ENCODE results near the gene TRIO. TPM values are rescaled to one million over a fixed set of nuclear protein-coding genes. Genes with fewer than 3 reads are reported as not detected.

The TRIO gene
- total and polyA plus RNA-seq, 2 of the 8 experiments (the other 6 are each of a cell fraction or from before 2014, with no cell fraction given) = 35.1 to 69.1 TPM

DNA sequence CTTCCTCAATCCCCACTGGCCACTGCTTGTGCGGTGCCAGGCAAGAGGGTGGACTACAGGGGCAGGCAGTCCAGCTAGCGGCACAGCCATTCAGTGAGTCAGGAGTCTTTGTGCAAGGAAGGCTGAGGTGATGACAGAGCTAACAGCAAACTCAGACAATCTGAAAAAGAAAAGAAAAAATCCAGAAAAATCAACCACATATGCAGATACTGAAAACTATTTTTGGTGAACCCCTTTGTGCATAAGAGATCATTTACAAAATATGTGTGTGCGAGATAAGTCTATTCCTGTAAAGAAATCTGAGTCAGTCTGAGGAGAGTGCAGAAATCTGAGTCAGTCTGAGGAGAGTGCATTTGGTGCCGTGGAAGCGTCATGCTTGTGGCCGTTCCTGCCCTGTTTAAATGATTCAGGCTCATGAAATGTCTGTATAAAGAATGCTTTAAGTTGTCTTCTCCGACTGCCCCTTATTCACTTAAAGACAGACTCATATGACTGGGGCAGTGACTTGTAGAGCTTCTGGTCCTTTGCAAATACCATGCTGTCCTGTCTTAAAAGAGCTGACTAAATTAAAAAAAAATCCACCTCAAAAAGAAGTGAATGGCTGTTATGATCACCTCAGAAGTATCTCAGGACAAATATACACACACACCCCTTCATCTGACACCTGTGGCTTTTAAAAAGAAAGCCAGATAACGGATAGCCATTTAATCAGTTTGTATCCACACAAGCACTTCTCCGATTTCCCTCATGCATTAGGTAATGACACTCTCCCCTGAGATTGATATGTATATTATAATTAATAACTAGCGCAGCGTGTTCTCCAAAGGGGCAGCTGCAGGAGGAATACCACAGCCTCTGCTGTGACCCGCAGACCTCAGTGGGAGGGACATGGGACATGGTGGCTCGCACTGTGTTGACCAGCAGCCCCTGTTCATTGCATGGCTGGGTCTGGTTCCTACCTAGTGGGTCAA, 47.3 kb downstream of the TRIO start:
- FAIRE-seq (no peak), DNase-seq (ENCODE audit: low read depth in 1 of 2, low spot score in 2 of 2) (no peak)
- H3K79me1 ChIP-seq (ENCODE audit: low read depth, low read length) = peaks cover 2% of the 10 kb centered on the region; the same call in 1 of the 2 replicates
- no peak overlapping the region for H2BK120ac ChIP-seq (replicated peaks; ENCODE audit: low read depth, low read length)
- no peaks in the 10 kb centered on the region for H3K36me3 ChIP-seq (ENCODE audit: control insufficient read depth in 2 of 4, insufficient read depth in 4 of 4, low read length in 3 of 4)
- ChIA-PET POLR2A (ENCODE audit: partially characterized antibody) (no interaction called here), CTCF (ENCODE audit: partially characterized antibody) (interaction anchor here (0.6 to 1.4 kb wide), 5 partner anchors 24 to 315 kb away, joined by 3 read pairs; no protein-coding TSS in a partner anchor)
- no peak overlapping the region for H2BK5ac ChIP-seq (ENCODE audit: low read depth, low read length)
- H3K79me2 ChIP-seq (ENCODE audit: control insufficient read depth in 1 of 2, insufficient read depth in 2 of 2, low read length in 2 of 2) = peaks cover 3 to 99% of the 10 kb centered on the region in 2 experiments; a peak in 3 of 4 replicates
- H4K91ac ChIP-seq (replicated peaks; ENCODE audit: insufficient read length, low read length) = no peak overlapping the region
- H2BK20ac ChIP-seq (ENCODE audit: low read length) = no peak overlapping the region
- H3K9ac ChIP-seq (replicated peaks in 1 of 4; ENCODE audit: extremely low read depth in 1 of 4, low read depth in 3 of 4, low read length in 3 of 4) = no peak overlapping the region
- no peak for TF ChIP-seq SIX5 (IDR thresholded peaks at IDR 0.05; ENCODE audit: low read depth, low read length)
- TF ChIP-seq KDM4A (IDR thresholded peaks at IDR 0.05; ENCODE audit: low read depth, low read length, severe bottlenecking) = no peak
- TF ChIP-seq CTBP2 (IDR thresholded peaks at IDR 0.05; ENCODE audit: borderline replicate concordance, insufficient read depth, insufficient read length, low read length) = no peak
- no peak for TF ChIP-seq SAP30 (IDR thresholded peaks at IDR 0.05; ENCODE audit: insufficient read depth, insufficient replicate concordance, low read length)
- no peak for TF ChIP-seq FOSL1 (IDR thresholded peaks at IDR 0.05; ENCODE audit: insufficient read depth, low read depth, low read length)
- TF ChIP-seq, protein P1, sequence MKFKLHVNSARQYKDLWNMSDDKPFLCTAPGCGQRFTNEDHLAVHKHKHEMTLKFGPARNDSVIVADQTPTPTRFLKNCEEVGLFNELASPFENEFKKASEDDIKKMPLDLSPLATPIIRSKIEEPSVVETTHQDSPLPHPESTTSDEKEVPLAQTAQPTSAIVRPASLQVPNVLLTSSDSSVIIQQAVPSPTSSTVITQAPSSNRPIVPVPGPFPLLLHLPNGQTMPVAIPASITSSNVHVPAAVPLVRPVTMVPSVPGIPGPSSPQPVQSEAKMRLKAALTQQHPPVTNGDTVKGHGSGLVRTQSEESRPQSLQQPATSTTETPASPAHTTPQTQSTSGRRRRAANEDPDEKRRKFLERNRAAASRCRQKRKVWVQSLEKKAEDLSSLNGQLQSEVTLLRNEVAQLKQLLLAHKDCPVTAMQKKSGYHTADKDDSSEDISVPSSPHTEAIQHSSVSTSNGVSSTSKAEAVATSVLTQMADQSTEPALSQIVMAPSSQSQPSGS (IDR thresholded peaks at IDR 0.05; ENCODE audit: low read length) = no peak
- TF ChIP-seq PHF8 (conservative IDR thresholded peaks at IDR 0.05; ENCODE audit: low read depth, low read length) = no peak
- TF ChIP-seq BACH1 (IDR thresholded peaks at IDR 0.05; ENCODE audit: low read length) = no peak
- TF ChIP-seq CREB1 (IDR thresholded peaks at IDR 0.05) = no peak
- no peak overlapping the region for H3K18ac ChIP-seq (ENCODE audit: extremely low read depth, low read length)
- H4K20me1 ChIP-seq (replicated peaks in 1 of 2; ENCODE audit: control insufficient read depth in 1 of 2, insufficient read depth in 2 of 2, low read length in 2 of 2) = peaks cover 9 to 14% of the 10 kb centered on the region in 2 experiments
- H3K27me3 ChIP-seq (replicated peaks in 1 of 4; ENCODE audit: control insufficient read depth in 3 of 4, extremely low read depth in 1 of 4, insufficient read depth in 3 of 4, low read length in 3 of 4) = no peaks in the 10 kb centered on the region
- no peak overlapping the region for H2BK12ac ChIP-seq (ENCODE audit: low read depth, low read length)
- H4K8ac ChIP-seq (ENCODE audit: extremely low read depth, insufficient read depth, low read length) = no peak overlapping the region
- H4K5ac ChIP-seq (ENCODE audit: insufficient read length, low read depth, low read length) = no peak overlapping the region
- no peak overlapping the region for H3K14ac ChIP-seq (ENCODE audit: insufficient read length)
- no peak overlapping the region for H2AK5ac ChIP-seq (ENCODE audit: low read depth, low read length)
- peaks cover 0 to 6% (median 0%) of the 10 kb centered on the region in 4 experiments; a peak in 2 of 7 replicates for H3K4me1 ChIP-seq (replicated peaks in 1 of 4; ENCODE audit: control insufficient read depth in 3 of 4, insufficient read depth in 4 of 4, low read length in 3 of 4)
- no peaks in the 10 kb centered on the region for H3K23me2 ChIP-seq (ENCODE audit: low read depth, low read length)
- H2AFZ ChIP-seq (ENCODE audit: low read length) = no peak overlapping the region
- no peak overlapping the region for H3K23ac ChIP-seq (ENCODE audit: insufficient read length)
- no peak overlapping the region for H3K56ac ChIP-seq (replicated peaks; ENCODE audit: insufficient read length, low read depth, low read length)
- no peak overlapping the region for H3K27ac ChIP-seq (ENCODE audit: low read depth, low read length)
- H3K4me3 ChIP-seq (ENCODE audit: extremely low read depth in 1 of 4, insufficient read depth in 2 of 4, low read depth in 3 of 4, low read length in 4 of 4) = no peak overlapping the region
- H3K4ac ChIP-seq (replicated peaks; ENCODE audit: insufficient read length, low read depth, low read length) = no peak overlapping the region
- H2BK15ac ChIP-seq (ENCODE audit: low read length) = no peak overlapping the region
- H3K4me2 ChIP-seq (ENCODE audit: insufficient read depth in 1 of 2, low read depth in 2 of 2, low read length in 2 of 2) = no peak overlapping the region
- no peaks in the 10 kb centered on the region for H3K9me3 ChIP-seq (ENCODE audit: insufficient read depth in 2 of 2, low read depth in 1 of 2, low read length in 1 of 2)
- 89% methylated on average over 13 of the region's 13 CpGs; no CpG with 5 or more reads in 1 of the 2 experiments for WGBS, 2 experiments (ENCODE audit: extremely low coverage in 1 of 2, insufficient coverage in 1 of 2, insufficient read length in 1 of 2, insufficient replicate concordance in 2 of 2, low coverage in 1 of 2, low lambda C conversion rate in 2 of 2, missing lambda C conversion rate in 1 of 2)
